Caki2 (cell line): ENCODE data around the gene RDX. TPM values are rescaled to one million over a fixed set of nuclear protein-coding genes. Genes with fewer than 3 reads are reported as not detected.

Experiments used
- DNase-seq: peaks from one replicate; pipeline ENCODE4 v3.0.0-alpha.2; 2015; ENCODE audit warnings: low read depth
- in situ Hi-C: cut with HindIII; loops from 2 replicates; pipeline ENCODE4 v1.10.0; 2016; ENCODE audit warnings: low sequenced_read_pairs, low pct_unique_long_range_greater_than_20kb, mixed read lengths
- total RNA-seq: library from RNA; depleted of rRNA; stranded (reverse); fragments of >200 nt; shearing (Covaris generic); gene quantifications from 2 replicates; pipeline ENCODE4 v1.2.3, GENCODE V29; 2014; ENCODE audit warnings: low replicate concordance; rRNA removed

Gene RDX
- total RNA-seq = 29.9 and 40.8 TPM in 2 replicates

DNA sequence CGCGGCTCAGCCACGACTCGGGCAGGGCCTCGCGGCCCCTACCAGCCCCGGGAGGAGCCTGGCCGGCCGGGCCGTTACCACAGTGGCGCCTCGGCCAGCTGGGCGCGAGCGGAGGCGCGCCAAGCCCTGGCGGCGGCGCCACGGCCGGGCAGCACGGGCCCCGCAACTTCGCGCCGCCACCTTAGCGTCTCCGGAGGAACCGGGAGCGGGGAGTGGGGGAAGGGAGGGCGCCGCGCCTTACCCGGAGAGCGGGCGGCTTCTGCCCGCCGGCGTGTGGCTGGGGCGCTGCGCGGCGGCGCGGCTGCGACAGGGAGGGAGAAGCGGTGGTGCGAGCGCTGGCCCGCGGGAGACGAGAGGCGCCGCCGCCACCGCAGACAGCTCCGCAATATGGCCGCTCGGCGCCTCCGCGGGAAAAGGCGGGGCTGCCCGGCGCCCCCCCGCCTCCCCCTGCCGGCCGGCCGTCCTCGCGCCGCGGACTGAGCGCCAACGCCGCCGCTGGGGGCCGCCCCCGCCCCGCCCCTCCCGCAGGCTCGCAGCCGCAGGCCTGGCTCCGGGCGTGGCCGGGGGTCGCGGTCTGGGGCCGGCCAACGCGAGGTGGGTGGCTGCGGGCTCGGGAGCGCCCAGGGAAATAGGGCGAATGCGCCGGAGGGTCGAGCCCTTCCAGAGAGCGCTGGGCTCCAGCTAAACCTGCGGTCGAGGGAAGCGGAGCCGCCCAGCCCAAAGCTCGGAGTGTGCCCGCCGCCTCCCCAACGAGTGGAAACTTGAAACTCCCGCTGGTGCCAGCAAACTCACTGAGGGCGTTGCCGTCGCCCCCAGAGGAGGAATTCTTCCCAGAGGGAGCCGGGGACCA, at the start of gene RDX:
TSS of gene RDX (minus strand) at position 389 of the 850 bp plus-strand sequence. CDS start 16,922 bp downstream, outside the sequence.
- in situ Hi-C loops = no loop called here
- DNase-seq = peak; percentile 81

DNA sequence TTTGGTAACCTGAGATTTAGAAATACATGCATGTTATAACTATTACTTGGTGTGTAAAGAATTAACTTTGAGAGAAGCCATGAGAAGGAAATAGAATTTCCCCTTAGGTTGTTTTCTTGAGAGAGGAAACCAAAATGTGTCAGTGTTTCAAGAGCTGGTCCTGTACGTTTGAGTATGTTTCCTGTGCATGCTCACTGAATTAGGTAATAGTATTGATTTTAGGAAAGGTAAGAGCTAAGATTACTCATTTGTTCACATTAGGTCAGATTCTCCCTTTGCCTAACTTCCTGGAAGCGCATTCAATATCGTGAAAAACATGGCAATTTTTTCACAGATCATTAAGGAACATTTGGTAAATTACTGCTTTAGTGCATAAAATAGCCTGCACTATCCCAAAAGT, 49.3 kb upstream of the RDX start:
- in situ Hi-C loops = no loop called here
- no peak for DNase-seq

GRCh38 chr11:110340436-110340835, 44.0 kb upstream of the RDX start:
- DNase-seq = no peak
- in situ Hi-C loops = no loop called here

DNA sequence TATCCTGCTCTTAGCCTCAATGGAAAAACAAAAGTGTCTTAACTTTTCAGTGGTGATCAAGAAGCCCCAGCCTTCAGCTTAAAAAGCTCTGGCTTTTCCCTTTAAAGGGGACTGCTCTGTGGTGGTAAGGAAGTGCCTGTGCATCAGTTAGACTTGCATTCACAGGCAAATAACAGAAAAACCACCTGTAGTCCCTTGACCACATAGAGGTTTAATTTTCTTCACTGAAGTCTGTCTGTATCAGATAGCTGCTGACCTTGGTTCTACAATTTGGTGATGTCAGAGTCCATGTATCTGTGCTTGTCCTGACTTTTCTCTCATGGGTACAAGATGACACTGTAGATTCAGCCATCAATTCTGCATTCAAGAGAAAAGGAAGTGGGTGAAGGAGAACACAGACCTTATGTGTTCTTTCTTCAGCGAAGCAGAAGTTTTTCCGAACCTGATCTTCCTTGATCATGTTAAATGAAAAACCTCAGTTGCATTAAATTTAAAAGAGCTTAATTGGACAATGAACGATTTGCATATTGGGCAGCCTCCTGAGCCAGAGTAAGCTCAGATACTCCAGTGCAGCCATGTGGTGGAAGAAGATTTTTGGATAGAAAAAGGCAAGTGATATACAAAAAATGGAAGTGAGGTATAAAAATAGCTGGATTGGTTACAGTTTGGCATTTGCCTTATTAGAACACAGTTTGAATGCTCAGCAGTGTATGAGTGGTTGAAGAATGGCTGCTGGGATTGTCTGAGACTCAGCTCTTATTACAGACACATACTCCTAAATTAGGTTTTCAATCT, 43.2 kb upstream of the RDX start:
- DNase-seq = no peak
- in situ Hi-C loops = no loop called here

DNA sequence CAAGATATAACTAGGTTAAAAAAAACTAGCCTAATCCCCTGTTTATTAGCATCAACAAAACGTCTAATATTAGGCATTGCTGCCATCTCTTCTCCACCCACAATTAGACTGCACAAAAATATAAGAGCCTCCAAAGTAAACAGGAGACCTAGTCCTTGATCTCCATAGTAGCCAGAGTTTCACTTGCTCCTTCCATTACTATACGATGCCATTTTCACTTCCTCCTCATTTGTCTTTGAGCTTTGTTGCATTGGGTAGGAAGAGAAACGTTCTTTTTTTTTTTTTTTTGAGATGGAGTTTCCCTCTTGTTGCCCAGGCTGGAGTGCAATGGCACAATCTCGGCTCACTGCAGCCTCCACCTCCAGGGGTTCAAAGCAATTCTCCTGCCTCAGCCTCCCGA, 42.3 kb upstream of the RDX start:
- DNase-seq = no peak
- in situ Hi-C loops = no loop called here

DNA sequence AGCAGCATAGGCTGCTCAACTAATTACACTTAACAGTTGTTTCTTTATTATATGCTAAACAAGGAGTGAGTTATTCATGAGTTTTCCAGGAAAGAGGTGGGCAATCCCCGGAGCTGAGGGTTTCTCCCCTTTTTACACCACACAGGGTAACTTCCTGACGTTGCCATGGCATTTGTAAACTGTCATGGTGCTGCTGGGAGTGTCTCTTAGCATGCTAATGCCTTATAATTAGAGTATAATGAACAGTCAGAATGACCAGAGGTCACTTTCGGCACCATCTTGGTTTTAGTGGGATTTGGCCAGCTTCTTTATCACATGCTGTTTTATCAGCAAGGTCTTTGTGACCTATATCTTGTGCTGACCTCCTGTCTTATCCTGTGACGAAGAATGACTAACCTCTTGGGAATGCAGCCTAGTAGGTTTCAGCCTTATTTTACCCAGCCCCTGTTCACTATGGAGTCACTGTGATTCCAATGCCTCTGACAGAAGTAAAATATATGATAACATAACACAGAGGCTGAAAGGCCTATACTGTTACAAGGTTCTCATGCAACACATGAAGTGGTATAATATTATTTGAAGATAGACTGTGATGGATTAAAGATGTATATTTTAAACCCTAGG, 41.3 kb upstream of the RDX start:
- in situ Hi-C loops = no loop called here
- peak; percentile 25 for DNase-seq

DNA sequence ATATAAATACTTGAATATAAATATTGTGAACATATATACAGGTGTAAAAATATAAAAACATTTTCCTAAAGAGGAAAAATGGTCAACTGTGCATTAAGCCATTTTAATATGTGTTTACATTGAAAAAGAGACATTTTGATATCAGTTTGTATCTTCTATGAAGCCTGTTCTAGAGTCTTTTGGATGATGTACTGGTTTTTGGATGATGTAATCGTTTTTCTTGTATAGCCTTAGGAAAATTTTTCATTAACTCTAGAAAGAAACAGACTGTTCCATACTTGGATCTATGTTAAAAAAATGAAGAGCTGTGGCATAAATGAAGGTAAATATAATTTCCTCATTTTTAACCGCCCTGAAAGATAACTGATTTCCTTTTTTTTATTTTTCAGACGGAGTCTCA, 39.6 kb upstream of the RDX start:
- DNase-seq = no peak
- in situ Hi-C loops = no loop called here

DNA sequence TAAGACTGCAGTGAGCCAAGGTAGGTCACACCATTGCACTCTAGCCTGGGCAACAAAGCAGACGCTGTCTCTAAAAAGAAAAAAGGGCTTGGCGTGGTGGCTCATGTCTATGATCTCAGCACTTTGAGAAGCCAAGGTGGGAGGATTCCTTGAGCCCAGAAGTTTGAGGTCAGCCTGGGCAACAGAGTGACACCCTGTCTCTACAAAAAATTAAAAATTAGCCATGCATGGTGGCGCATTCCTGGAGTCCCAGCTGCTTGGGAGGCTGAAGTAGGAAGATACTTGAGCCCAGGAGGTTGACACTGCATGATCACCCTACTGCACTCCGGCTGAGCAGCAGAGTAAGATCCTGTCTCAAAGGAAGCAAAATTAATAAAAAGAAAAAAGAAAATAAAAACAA, 38.9 kb upstream of the RDX start:
- in situ Hi-C loops = no loop called here
- no peak for DNase-seq

- in situ Hi-C loops = no loop called here
- no peak for DNase-seq
These were observed 35.2 kb upstream of the RDX start for GRCh38 chr11:110331626-110332025.

DNA sequence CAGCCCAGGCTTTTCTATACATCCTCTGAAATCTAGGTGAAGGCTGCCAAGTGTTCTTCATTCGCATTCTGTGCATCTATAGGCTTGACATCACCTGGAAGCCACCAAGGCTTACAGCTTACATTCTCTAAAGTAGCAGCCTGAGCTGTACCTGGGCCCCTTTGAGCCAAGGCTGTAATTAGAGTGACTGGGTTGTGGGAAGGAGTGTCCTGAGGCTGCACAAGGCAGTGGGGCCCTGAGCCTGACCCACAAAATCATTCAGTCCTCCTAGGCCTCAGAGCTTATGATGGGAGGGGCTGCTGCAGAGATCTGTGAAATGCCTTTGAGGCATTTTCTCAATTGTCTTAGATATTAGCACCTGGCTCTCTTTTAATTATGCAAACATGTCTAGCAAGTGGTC, 33.0 kb upstream of the RDX start:
- in situ Hi-C loops = no loop called here
- no peak for DNase-seq

DNA sequence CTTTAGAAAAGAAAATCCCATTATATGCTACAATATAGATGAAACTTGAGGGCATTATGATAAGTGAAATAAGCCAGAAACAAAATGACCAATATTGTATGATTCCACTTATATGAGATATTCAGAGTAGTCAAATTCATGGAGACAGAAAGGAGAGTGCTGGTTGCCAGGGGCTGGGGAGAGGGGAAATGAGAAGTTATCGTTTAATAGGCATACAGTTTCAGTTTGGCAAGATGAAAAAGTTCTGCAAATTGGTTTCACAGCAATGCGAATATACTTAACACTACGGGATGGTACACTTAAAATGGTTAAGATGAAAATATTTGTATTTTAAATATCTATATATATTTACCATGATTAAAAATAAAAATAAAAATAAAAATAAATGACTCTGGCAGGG, 31.1 kb upstream of the RDX start:
- in situ Hi-C loops = no loop called here
- DNase-seq = no peak

GRCh38 chr11:110323786-110324185, 27.4 kb upstream of the RDX start:
- DNase-seq = no peak
- in situ Hi-C loops = no loop called here

GRCh38 chr11:110319501-110319900, 23.1 kb upstream of the RDX start:
- DNase-seq = no peak
- in situ Hi-C loops = no loop called here

DNA sequence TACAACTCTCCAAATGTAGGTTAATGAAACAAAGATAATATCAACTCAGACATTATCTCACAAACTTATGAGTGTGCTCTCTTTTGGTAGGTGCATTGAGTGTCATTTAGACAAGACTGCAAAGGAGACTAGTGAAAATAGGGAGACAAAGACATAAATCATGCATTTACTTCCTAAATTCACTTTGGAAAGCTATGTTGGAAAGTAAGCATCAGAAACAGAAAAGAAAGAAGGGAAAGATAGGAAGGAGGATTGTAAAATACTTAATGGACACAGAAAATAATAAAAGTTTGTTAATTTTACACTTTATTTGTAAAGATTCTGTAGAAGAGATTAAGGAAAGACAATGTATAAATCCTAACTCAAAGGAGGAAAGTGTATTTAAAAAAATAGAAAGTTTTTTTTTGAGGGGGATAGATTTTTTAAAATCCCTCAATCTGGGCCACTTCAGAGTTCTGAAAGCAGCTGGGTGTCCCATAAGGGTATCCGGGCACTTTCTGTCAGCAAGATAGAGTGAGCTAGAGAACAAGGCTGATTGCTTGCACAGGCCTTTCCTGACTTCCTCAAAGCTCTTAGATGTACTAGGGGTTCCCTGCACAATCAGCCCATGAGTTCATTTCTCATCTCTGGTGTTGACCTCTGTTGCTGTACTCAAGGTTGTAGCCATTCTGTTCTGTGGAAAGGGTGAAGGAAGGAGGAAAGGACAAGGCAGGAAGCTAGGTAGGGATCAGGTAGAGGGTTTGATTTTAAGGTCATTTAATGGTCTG, 22.4 kb upstream of the RDX start:
- no peak for DNase-seq
- in situ Hi-C loops = no loop called here

DNA sequence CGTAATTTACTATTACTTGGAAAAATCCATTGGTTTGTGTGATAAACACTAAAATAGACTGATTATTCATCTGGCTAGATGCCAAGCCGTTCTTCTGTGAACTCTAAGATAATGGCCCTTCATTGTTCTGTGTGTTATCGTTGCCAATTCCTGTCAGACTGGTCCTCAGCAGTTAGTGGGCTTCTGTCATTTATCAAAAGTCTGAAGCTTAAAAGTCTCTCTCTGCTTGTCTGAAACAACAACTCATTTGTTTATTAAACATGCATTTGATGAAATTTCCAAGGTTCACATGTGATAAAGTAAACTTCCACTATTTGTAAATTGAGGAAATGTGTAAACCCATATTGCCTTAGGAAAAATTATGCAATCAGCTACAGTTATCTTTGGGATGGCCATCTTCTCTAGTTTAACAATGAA, 21.1 kb upstream of the RDX start:
- DNase-seq = peak; percentile 33
- in situ Hi-C loops = no loop called here

GRCh38 chr11:110314366-110315095, 18.1 kb upstream of the RDX start:
- in situ Hi-C loops = no loop called here
- DNase-seq = no peak

- DNase-seq = no peak
- in situ Hi-C loops = no loop called here
These were observed 16.3 kb upstream of the RDX start for GRCh38 chr11:110312670-110313069.
